Fibroblast of lung (primary cell): ENCODE results near the gene ZNF318. TPM values are rescaled to one million over a fixed set of nuclear protein-coding genes. Genes with fewer than 3 reads are reported as not detected.
"Not testable (repeated sequence)": the region's sequence is repeated elsewhere in the genome, so short reads cannot be mapped to it uniquely, and the experiment has no call there.

Experiments used
- DNase-seq, 2 donors: peaks; one replicate each; pipeline versions ENCODE4 v3.0.0 to v3.0.0-alpha.2; 2010; ENCODE audit warnings: low read depth in 2 of 2
- H2AFZ ChIP-seq: 2 replicates; pipeline ENCODE4 v1.5.1; 2012; ENCODE audit warnings: low read length, control low read depth, inconsistent platforms
- H3K27ac ChIP-seq: 2 replicates; pipeline ENCODE4 v1.5.1; 2011; ENCODE audit warnings: low read length, control low read depth; ENCODE audit not compliant: insufficient read depth
- H3K27me3 ChIP-seq: 2 replicates; pipeline ENCODE4 v1.5.1; 2011; ENCODE audit warnings: mild to moderate bottlenecking, low read length; ENCODE audit not compliant: control insufficient read depth, insufficient read depth
- H3K36me3 ChIP-seq: 2 replicates; pipeline ENCODE4 v1.5.1; 2011; ENCODE audit warnings: low read length; ENCODE audit not compliant: control insufficient read depth, insufficient read depth
- H3K4me1 ChIP-seq: 2 replicates; pipeline ENCODE4 v1.5.1; 2011; ENCODE audit warnings: low read length; ENCODE audit not compliant: control insufficient read depth, insufficient read depth; ENCODE audit errors: extremely low read depth
- H3K4me2 ChIP-seq: 2 replicates; pipeline ENCODE4 v1.5.1; 2011; ENCODE audit warnings: low read length, control low read depth; ENCODE audit not compliant: insufficient read depth; ENCODE audit errors: extremely low read depth
- H3K4me3 ChIP-seq, 4 experiments: fragments of 200-600 bp in 1 of 4; sonication (generic) in 1 of 4; replicated peaks in 1 of 4; 2 replicates each; pipeline ENCODE4 v1.5.1; 2011 to 2016; ENCODE audit warnings: low read length in 4 of 4, low read depth in 3 of 4, mild to moderate bottlenecking in 3 of 4, control low read depth in 2 of 4, inconsistent platforms in 1 of 4, mixed read lengths in 1 of 4; ENCODE audit not compliant: insufficient read depth in 1 of 4; ENCODE audit errors: control extremely low read depth in 1 of 4
- H3K79me2 ChIP-seq: 2 replicates; pipeline ENCODE4 v1.5.1; 2012; ENCODE audit warnings: mild to moderate bottlenecking, low read length, inconsistent platforms; ENCODE audit not compliant: control insufficient read depth, insufficient read depth
- H3K9ac ChIP-seq: 2 replicates; pipeline ENCODE4 v1.5.1; 2011; ENCODE audit warnings: mild to moderate bottlenecking, low read length, control low read depth; ENCODE audit not compliant: insufficient read depth
- H3K9me3 ChIP-seq: 2 replicates; pipeline ENCODE4 v1.5.1; 2012; ENCODE audit warnings: low read depth, low read length; ENCODE audit not compliant: control insufficient read depth, insufficient read depth
- H4K20me1 ChIP-seq: 2 replicates; pipeline ENCODE4 v1.5.1; 2011; ENCODE audit warnings: low read length; ENCODE audit not compliant: control insufficient read depth, insufficient read depth; ENCODE audit errors: extremely low read depth
- CTCF ChIP-seq, 2 donors: IDR thresholded peaks in 1 of 2; conservative IDR thresholded peaks in 1 of 2; 1 replicate in 1 of 2; 2 replicates in 1 of 2; pipeline ENCODE4 v1.5.1; 2011 to 2012; ENCODE audit warnings: low read length in 2 of 2, control low read depth in 1 of 2, inconsistent platforms in 1 of 2, low read depth in 1 of 2, mild to moderate bottlenecking in 1 of 2
- EZH2 ChIP-seq: IDR thresholded peaks from 2 replicates; pipeline ENCODE4 v1.5.1; 2012; ENCODE audit warnings: low read length, control low read depth, mild to moderate bottlenecking; ENCODE audit errors: missing control alignments
- polyA plus RNA-seq, 2 donors: library from polyadenylated mRNA; depleted of rRNA in 1 of 2; stranded (reverse) in 1 of 2; unstranded in 1 of 2; fragments of >200 nt; gene quantifications; 2 replicates each; pipeline ENCODE4 v1.2.1, GENCODE V29; 2011 to 2012; ENCODE audit warnings: missing spikeins in 1 of 2
- total RNA-seq: library from RNA; depleted of rRNA; stranded (reverse); fragments of >200 nt; gene quantifications from 2 replicates; pipeline ENCODE4 v1.2.1, GENCODE V29; 2014

ZNF318 gene
- total and polyA plus RNA-seq, 2 donors (not counting 1 experiment from before 2014, with no cell fraction given): 6.1 to 8.6 TPM

- H3K79me2 ChIP-seq: no peaks in the 10 kb centered on the region
- H3K4me1 ChIP-seq: no peaks in the 10 kb centered on the region
- no peak overlapping the region for H3K27ac ChIP-seq
- no peaks in the 10 kb centered on the region for H4K20me1 ChIP-seq
- no peak overlapping the region for H3K4me3 ChIP-seq
- no peaks in the 10 kb centered on the region for H3K36me3 ChIP-seq
- no peak overlapping the region for H2AFZ ChIP-seq
- no peaks in the 10 kb centered on the region for H3K27me3 ChIP-seq
- DNase-seq: no peak
- H3K4me2 ChIP-seq: no peak overlapping the region
- no peaks in the 10 kb centered on the region for H3K9me3 ChIP-seq
- no peak overlapping the region for H3K9ac ChIP-seq
- no peak for TF ChIP-seq EZH2
- no peak for TF ChIP-seq CTCF (conservative IDR thresholded peaks at IDR 0.05 in 1 of 2, IDR thresholded peaks at IDR 0.05 in 1 of 2; ENCODE audit: low read depth in 1 of 2, low read length in 2 of 2)
Observed at GRCh38 chr6:43375693-43376092, 6.2 kb upstream of the ZNF318 start.

GRCh38 chr6:43373252-43373875 is 3.9 kb upstream of the ZNF318 start:
- H3K4me2 ChIP-seq: no peak overlapping the region
- no peak overlapping the region for H2AFZ ChIP-seq
- H3K4me3 ChIP-seq: no peak overlapping the region
- no peak overlapping the region for H3K9ac ChIP-seq
- peaks cover 2% of the 10 kb centered on the region for H3K79me2 ChIP-seq
- H3K36me3 ChIP-seq: no peaks in the 10 kb centered on the region
- H3K27me3 ChIP-seq: no peaks in the 10 kb centered on the region
- no peak for DNase-seq
- H4K20me1 ChIP-seq: no peaks in the 10 kb centered on the region
- TF ChIP-seq CTCF (conservative IDR thresholded peaks at IDR 0.05 in 1 of 2, IDR thresholded peaks at IDR 0.05 in 1 of 2; ENCODE audit: low read depth in 1 of 2, low read length in 2 of 2) (no peak), EZH2 (no peak)
- H3K4me1 ChIP-seq: no peaks in the 10 kb centered on the region
- no peak overlapping the region for H3K27ac ChIP-seq
- H3K9me3 ChIP-seq: no peaks in the 10 kb centered on the region

- Histone ChIP-seq H3K9ac (peak overlapping the region; percentile 67), H3K4me3 (peak overlapping the region; percentile 17 to 69 (median 40)), H3K79me2 (peaks cover 11% of the 10 kb centered on the region), H2AFZ (peak overlapping the region; percentile 57), H3K27ac (peak overlapping the region; percentile 50), H3K4me2 (peak overlapping the region; percentile 75)
- not testable (repeated sequence) for H4K20me1 ChIP-seq, H3K36me3 ChIP-seq, H3K27me3 ChIP-seq, H3K9me3 ChIP-seq, H3K4me1 ChIP-seq, DNase-seq
Observed at GRCh38 chr6:43370003-43370580, 645 bp upstream of the ZNF318 start.
